ES-I3 (cell line): ENCODE results near the gene MYOZ3.

Experiments
- H3K36me3 ChIP-seq: 2 replicates; pipeline ENCODE4 v1.6.1; 2013; ENCODE audit warnings: mild to moderate bottlenecking, low read length, control low read depth, moderate library complexity; ENCODE audit not compliant: insufficient read depth
- H3K4me1 ChIP-seq: 2 replicates; pipeline ENCODE4 v1.6.1; 2013; ENCODE audit warnings: mild to moderate bottlenecking, control low read depth, low read length; ENCODE audit not compliant: insufficient read depth
- H3K9ac ChIP-seq: 2 replicates; pipeline ENCODE4 v1.6.1; 2013; ENCODE audit warnings: low read depth, mild to moderate bottlenecking, low read length, moderate library complexity
- H3K9me3 ChIP-seq: 2 replicates; pipeline ENCODE4 v1.6.1; 2013; ENCODE audit warnings: mild to moderate bottlenecking, low read length, moderate library complexity; ENCODE audit not compliant: control insufficient read depth, insufficient read depth

The MYOZ3 gene

GRCh38 chr5:150723845-150724244 lies 62.8 kb downstream of the MYOZ3 start:
- Histone ChIP-seq H3K9me3 (no peaks in the 10 kb centered on the region), H3K4me1 (no peaks in the 10 kb centered on the region), H3K9ac (no peak overlapping the region), H3K36me3 (peaks cover 8% of the 10 kb centered on the region)
